Measurements from ENCODE around the gene MAGI2. TPM values are rescaled to one million over a fixed set of nuclear protein-coding genes. Genes with fewer than 3 reads are reported as not detected.

The MAGI2 gene
- total RNA-seq, 1 donor, result 18.8 TPM

- H4K20me1 ChIP-seq (ENCODE audit: insufficient read depth, low read length), result no peaks in the 10 kb centered on the region
- no peak overlapping the region for H3K4me2 ChIP-seq (ENCODE audit: insufficient read depth, low read length)
- no peaks in the 10 kb centered on the region for H3K4me1 ChIP-seq (ENCODE audit: insufficient read depth, low read length)
- no peaks in the 10 kb centered on the region for H3K27me3 ChIP-seq (ENCODE audit: insufficient read depth, low read length)
- no peak for DNase-seq (ENCODE audit: insufficient read length, low spot score, missing footprints)
- H2AFZ ChIP-seq (ENCODE audit: low read length), result no peak overlapping the region
- no peak overlapping the region for H3K27ac ChIP-seq (ENCODE audit: low read depth, low read length)
- H3K9me3 ChIP-seq (ENCODE audit: low read depth, low read length), result no peaks in the 10 kb centered on the region
- H3K79me2 ChIP-seq (ENCODE audit: insufficient read depth, low read length), result no peaks in the 10 kb centered on the region
- TF ChIP-seq CTCF (IDR thresholded peaks at IDR 0.05; ENCODE audit: extremely low read depth, low read depth, low read length), result no peak
- H3K36me3 ChIP-seq (ENCODE audit: insufficient read depth, low read length), result peaks cover 4% of the 10 kb centered on the region
- H3K4me3 ChIP-seq (ENCODE audit: insufficient read depth, low read length), result no peak overlapping the region
Measured at GRCh38 chr7:79475455-79475854, 22.0 kb upstream of the MAGI2 start.

DNA sequence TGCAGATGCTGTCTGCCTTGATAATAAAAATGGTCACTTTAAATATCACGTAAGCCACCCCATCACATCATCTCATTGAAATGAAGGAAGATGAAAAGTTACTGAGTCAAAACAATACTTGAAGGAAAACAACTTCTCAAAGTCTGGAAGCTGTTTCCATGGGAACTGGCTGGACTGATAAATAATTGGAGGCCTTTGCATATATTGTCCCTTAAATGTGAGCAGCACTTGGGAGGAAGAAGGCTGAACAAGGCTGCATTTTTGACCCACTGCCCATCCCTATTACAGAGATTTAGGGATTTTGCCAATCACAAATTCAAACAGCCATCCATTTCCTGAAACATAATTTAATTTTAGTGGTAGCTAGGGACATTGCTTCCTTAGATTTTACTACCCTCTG is 18.2 kb upstream of the MAGI2 start:
- peaks cover 16% of the 10 kb centered on the region for H3K36me3 ChIP-seq (ENCODE audit: insufficient read depth, low read length)
- no peak overlapping the region for H2AFZ ChIP-seq (ENCODE audit: low read length)
- no peaks in the 10 kb centered on the region for H3K27me3 ChIP-seq (ENCODE audit: insufficient read depth, low read length)
- TF ChIP-seq CTCF (IDR thresholded peaks at IDR 0.05; ENCODE audit: extremely low read depth, low read depth, low read length), result no peak
- no peaks in the 10 kb centered on the region for H3K4me1 ChIP-seq (ENCODE audit: insufficient read depth, low read length)
- no peaks in the 10 kb centered on the region for H3K79me2 ChIP-seq (ENCODE audit: insufficient read depth, low read length)
- DNase-seq (ENCODE audit: insufficient read length, low spot score, missing footprints), result no peak
- H3K27ac ChIP-seq (ENCODE audit: low read depth, low read length), result no peak overlapping the region
- H3K9me3 ChIP-seq (ENCODE audit: low read depth, low read length), result no peaks in the 10 kb centered on the region
- no peak overlapping the region for H3K4me3 ChIP-seq (ENCODE audit: insufficient read depth, low read length)
- no peak overlapping the region for H3K4me2 ChIP-seq (ENCODE audit: insufficient read depth, low read length)
- no peaks in the 10 kb centered on the region for H4K20me1 ChIP-seq (ENCODE audit: insufficient read depth, low read length)

- H3K36me3 ChIP-seq (ENCODE audit: insufficient read depth, low read length), result peaks cover 16% of the 10 kb centered on the region
- no peaks in the 10 kb centered on the region for H3K27me3 ChIP-seq (ENCODE audit: insufficient read depth, low read length)
- no peak overlapping the region for H3K4me2 ChIP-seq (ENCODE audit: insufficient read depth, low read length)
- TF ChIP-seq CTCF (IDR thresholded peaks at IDR 0.05; ENCODE audit: extremely low read depth, low read depth, low read length), result no peak
- no peak overlapping the region for H3K4me3 ChIP-seq (ENCODE audit: insufficient read depth, low read length)
- no peaks in the 10 kb centered on the region for H3K4me1 ChIP-seq (ENCODE audit: insufficient read depth, low read length)
- H3K9me3 ChIP-seq (ENCODE audit: low read depth, low read length), result no peaks in the 10 kb centered on the region
- no peak for DNase-seq (ENCODE audit: insufficient read length, low spot score, missing footprints)
- no peak overlapping the region for H3K27ac ChIP-seq (ENCODE audit: low read depth, low read length)
- H4K20me1 ChIP-seq (ENCODE audit: insufficient read depth, low read length), result no peaks in the 10 kb centered on the region
- no peaks in the 10 kb centered on the region for H3K79me2 ChIP-seq (ENCODE audit: insufficient read depth, low read length)
- H2AFZ ChIP-seq (ENCODE audit: low read length), result no peak overlapping the region
Measured at GRCh38 chr7:79471283-79471682, 17.8 kb upstream of the MAGI2 start.

- H3K4me1 ChIP-seq (ENCODE audit: insufficient read depth, low read length), result peaks cover 19% of the 10 kb centered on the region
- peaks cover 24% of the 10 kb centered on the region for H3K36me3 ChIP-seq (ENCODE audit: insufficient read depth, low read length)
- H3K27me3 ChIP-seq (ENCODE audit: insufficient read depth, low read length), result no peaks in the 10 kb centered on the region
- H3K4me2 ChIP-seq (ENCODE audit: insufficient read depth, low read length), result no peak overlapping the region
- no peak for TF ChIP-seq CTCF (IDR thresholded peaks at IDR 0.05; ENCODE audit: extremely low read depth, low read depth, low read length)
- no peak overlapping the region for H3K4me3 ChIP-seq (ENCODE audit: insufficient read depth, low read length)
- no peak overlapping the region for H2AFZ ChIP-seq (ENCODE audit: low read length)
- no peaks in the 10 kb centered on the region for H3K9me3 ChIP-seq (ENCODE audit: low read depth, low read length)
- no peak for DNase-seq (ENCODE audit: insufficient read length, low spot score, missing footprints)
- H4K20me1 ChIP-seq (ENCODE audit: insufficient read depth, low read length), result peaks cover 3% of the 10 kb centered on the region
- H3K27ac ChIP-seq (ENCODE audit: low read depth, low read length), result no peak overlapping the region
- H3K79me2 ChIP-seq (ENCODE audit: insufficient read depth, low read length), result peaks cover 18% of the 10 kb centered on the region
Measured at GRCh38 chr7:79465551-79465950, 12.1 kb upstream of the MAGI2 start.

Measured in osteoblast (primary cell).